Neural progenitor cell (in vitro differentiated cells): ENCODE measurements around the gene LRBA. TPM values are rescaled to one million over a fixed set of nuclear protein-coding genes. Genes with fewer than 3 reads are reported as not detected.

ENCODE experiments used
- DNase-seq: peaks from one replicate; pipeline ENCODE4 v3.0.0-alpha.2; 2016; ENCODE audit warnings: low spot score
- H2AFZ ChIP-seq: fragments of 200-600 bp; sonication (generic); replicated peaks from 2 replicates; pipeline ENCODE4 v1.6.1; 2016; ENCODE audit warnings: antibody characterized with exemption
- H3F3A ChIP-seq: fragments of 200-600 bp; sonication (generic); 2 replicates; pipeline ENCODE4 v1.6.1; 2016; ENCODE audit warnings: antibody characterized with exemption, low read depth
- H3K27ac ChIP-seq: fragments of 200-600 bp; sonication (generic); 2 replicates; pipeline ENCODE4 v1.5.1; 2016; ENCODE audit warnings: mild to moderate bottlenecking
- H3K27me3 ChIP-seq: fragments of 200-600 bp; sonication (generic); 2 replicates; pipeline ENCODE4 v1.6.1; 2016; ENCODE audit warnings: mild to moderate bottlenecking, moderate library complexity
- H3K36me3 ChIP-seq: fragments of 200-600 bp; sonication (generic); 2 replicates; pipeline ENCODE4 v1.5.1; 2016
- H3K4me1 ChIP-seq: fragments of 200-600 bp; sonication (generic); 2 replicates; pipeline ENCODE4 v1.6.1; 2016; ENCODE audit warnings: mixed run types
- H3K4me2 ChIP-seq: fragments of 200-600 bp; sonication (generic); 2 replicates; pipeline ENCODE4 v1.6.1; 2016
- H3K4me3 ChIP-seq: fragments of 200-600 bp; sonication (generic); 2 replicates; pipeline ENCODE4 v1.5.1; 2016
- H3K79me2 ChIP-seq: fragments of 200-600 bp; sonication (generic); 2 replicates; pipeline ENCODE4 v1.6.1; 2016; ENCODE audit warnings: low read depth
- H3K9ac ChIP-seq: fragments of 200-600 bp; sonication (generic); 2 replicates; pipeline ENCODE4 v1.6.1; 2016
- H3K9me3 ChIP-seq: fragments of 200-600 bp; sonication (generic); 2 replicates; pipeline ENCODE4 v1.5.1; 2016; ENCODE audit warnings: low read depth
- H4K20me1 ChIP-seq: fragments of 200-600 bp; sonication (generic); 2 replicates; pipeline ENCODE4 v1.6.1; 2016; ENCODE audit warnings: low read depth
- H3K27ac Mint-ChIP-seq: 3 replicates; pipeline ENCODE4 v1.8.0; 2021; ENCODE audit warnings: mixed read lengths
- H3K27me3 Mint-ChIP-seq: 2 replicates; pipeline ENCODE4 v1.8.0; 2022; ENCODE audit warnings: low read depth, mild to moderate bottlenecking, inconsistent platforms, moderate library complexity, mixed read lengths; ENCODE audit not compliant: insufficient read depth
- H3K36me3 Mint-ChIP-seq: 3 replicates; pipeline ENCODE4 v1.8.0; 2021; ENCODE audit warnings: mixed read lengths
- H3K4me1 Mint-ChIP-seq: 3 replicates; pipeline ENCODE4 v1.8.0; 2021; ENCODE audit warnings: mixed read lengths
- H3K4me3 Mint-ChIP-seq: 3 replicates; pipeline ENCODE4 v1.8.0; 2021; ENCODE audit warnings: mild to moderate bottlenecking, moderate library complexity, mixed read lengths
- H3K9me3 Mint-ChIP-seq: 3 replicates; pipeline ENCODE4 v1.8.0; 2020; ENCODE audit warnings: mixed read lengths
- EZH2 ChIP-seq: fragments of 200-600 bp; sonication (generic); IDR thresholded peaks from 2 replicates; pipeline ENCODE4 v1.6.1; 2017; ENCODE audit warnings: antibody characterized with exemption, mild to moderate bottlenecking, moderate library complexity
- EZH2phosphoT487 ChIP-seq: fragments of 200-600 bp; sonication (generic); IDR thresholded peaks from 2 replicates; pipeline ENCODE4 v1.6.1; 2017; ENCODE audit warnings: antibody characterized with exemption
- total RNA-seq: library from RNA; depleted of rRNA; stranded (reverse); fragments of >200 nt; gene quantifications from 2 replicates; pipeline ENCODE4 v1.2.3, GENCODE V29; 2015; ENCODE audit warnings: low replicate concordance
- TF ChIP-seq, protein P1 (sequence below): fragments of 200-600 bp; sonication (generic); IDR thresholded peaks from 2 replicates; pipeline ENCODE4 v1.5.1; 2017; ENCODE audit warnings: antibody characterized with exemption, mild to moderate bottlenecking

Gene LRBA
- total RNA-seq, 1 donor from 2014 or later = 111 TPM

DNA sequence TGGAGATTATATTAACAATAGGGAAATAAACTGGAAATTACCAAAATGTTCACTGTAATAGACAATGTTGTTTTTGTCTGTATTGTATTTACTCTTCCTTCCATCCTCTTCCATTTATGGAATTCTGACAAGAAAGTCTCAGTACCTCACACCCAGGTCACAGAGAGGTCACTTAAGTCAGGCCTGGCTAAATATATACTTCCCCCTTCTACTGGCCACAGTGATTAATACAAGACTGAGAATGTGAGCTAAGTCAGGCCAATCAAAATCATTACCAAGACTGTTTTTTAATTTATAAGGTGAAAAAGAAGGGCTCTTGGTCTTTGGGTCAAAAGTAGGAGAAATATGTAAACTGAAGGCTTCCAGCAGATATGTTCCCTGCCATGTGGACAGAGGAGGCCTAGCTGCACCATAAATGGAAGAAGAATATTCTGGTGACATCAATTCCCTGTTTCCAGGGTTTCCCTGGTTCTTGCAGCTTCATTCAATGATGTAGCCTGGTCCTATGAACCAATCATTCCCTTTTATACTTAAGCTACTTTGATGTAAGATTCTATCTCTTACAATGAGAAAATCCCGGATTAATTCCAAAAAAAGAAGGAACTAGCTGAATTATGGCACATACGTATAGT lies 64.3 kb downstream of the LRBA start:
- H3K4me3 Mint-ChIP-seq = no peak overlapping the region

DNA sequence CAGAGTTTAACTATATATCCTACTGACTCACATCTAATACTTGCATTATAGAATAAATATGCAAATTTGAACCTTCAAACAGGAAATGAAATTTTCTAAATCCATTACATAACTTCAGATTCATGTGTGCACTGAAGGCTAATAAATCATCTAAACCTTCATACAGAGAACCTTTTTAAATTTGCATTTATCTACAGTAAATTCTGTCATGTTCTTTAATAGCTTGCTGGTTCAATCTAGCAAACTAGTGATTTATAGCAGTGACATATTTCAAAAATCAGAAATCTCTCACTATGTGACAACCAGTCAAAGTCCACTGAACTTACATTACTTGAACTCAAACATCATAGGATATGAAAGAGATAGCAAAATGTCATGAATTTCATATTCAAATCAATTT lies 65.1 kb downstream of the LRBA start:
- Histone ChIP-seq H3K27ac (no peak overlapping the region), H3K9ac (no peak overlapping the region), H2AFZ (no peak overlapping the region), H3K4me3 (no peak overlapping the region), H3K4me1 (no peaks in the 10 kb centered on the region), H4K20me1 (no peaks in the 10 kb centered on the region), H3K4me2 (no peak overlapping the region), H3K9me3 (no peaks in the 10 kb centered on the region), H3K79me2 (peaks cover 81% of the 10 kb centered on the region), H3K27me3 (no peaks in the 10 kb centered on the region), H3F3A (no peaks in the 10 kb centered on the region), H3K36me3 (no peaks in the 10 kb centered on the region)
- Mint-ChIP-seq H3K9me3 (peaks cover 5% of the 10 kb centered on the region), H3K36me3 (no peaks in the 10 kb centered on the region), H3K4me3 (no peak overlapping the region), H3K4me1 (no peaks in the 10 kb centered on the region), H3K27me3 (no peaks in the 10 kb centered on the region), H3K27ac (no peak overlapping the region)
- DNase-seq = no peak
- TF ChIP-seq EZH2phosphoT487 (no peak), EZH2 (no peak)
- TF ChIP-seq, protein P1, sequence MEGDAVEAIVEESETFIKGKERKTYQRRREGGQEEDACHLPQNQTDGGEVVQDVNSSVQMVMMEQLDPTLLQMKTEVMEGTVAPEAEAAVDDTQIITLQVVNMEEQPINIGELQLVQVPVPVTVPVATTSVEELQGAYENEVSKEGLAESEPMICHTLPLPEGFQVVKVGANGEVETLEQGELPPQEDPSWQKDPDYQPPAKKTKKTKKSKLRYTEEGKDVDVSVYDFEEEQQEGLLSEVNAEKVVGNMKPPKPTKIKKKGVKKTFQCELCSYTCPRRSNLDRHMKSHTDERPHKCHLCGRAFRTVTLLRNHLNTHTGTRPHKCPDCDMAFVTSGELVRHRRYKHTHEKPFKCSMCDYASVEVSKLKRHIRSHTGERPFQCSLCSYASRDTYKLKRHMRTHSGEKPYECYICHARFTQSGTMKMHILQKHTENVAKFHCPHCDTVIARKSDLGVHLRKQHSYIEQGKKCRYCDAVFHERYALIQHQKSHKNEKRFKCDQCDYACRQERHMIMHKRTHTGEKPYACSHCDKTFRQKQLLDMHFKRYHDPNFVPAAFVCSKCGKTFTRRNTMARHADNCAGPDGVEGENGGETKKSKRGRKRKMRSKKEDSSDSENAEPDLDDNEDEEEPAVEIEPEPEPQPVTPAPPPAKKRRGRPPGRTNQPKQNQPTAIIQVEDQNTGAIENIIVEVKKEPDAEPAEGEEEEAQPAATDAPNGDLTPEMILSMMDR = no peak

More for the DNA sequence above, 64.3 kb downstream of the LRBA start:
- H3K27ac ChIP-seq = no peak overlapping the region
- Mint-ChIP-seq H3K36me3 (no peaks in the 10 kb centered on the region), H3K4me1 (no peaks in the 10 kb centered on the region), H3K9me3 (peaks cover 11% of the 10 kb centered on the region), H3K27me3 (no peaks in the 10 kb centered on the region), H3K27ac (peak overlapping the region; percentile 18)
- no peak overlapping the region for H3K4me3 ChIP-seq
- peaks cover 2% of the 10 kb centered on the region for H3K9me3 ChIP-seq
- no peaks in the 10 kb centered on the region for H3K27me3 ChIP-seq
- no peak overlapping the region for H2AFZ ChIP-seq
- TF ChIP-seq, protein P1 = no peak
- TF ChIP-seq EZH2 (no peak), EZH2phosphoT487 (no peak)
- DNase-seq = no peak
- peaks cover 81% of the 10 kb centered on the region for H3K79me2 ChIP-seq
- no peaks in the 10 kb centered on the region for H3K4me1 ChIP-seq
- no peak overlapping the region for H3K9ac ChIP-seq
- no peaks in the 10 kb centered on the region for H3F3A ChIP-seq
- no peaks in the 10 kb centered on the region for H4K20me1 ChIP-seq
- H3K4me2 ChIP-seq = no peak overlapping the region
- peaks cover 1% of the 10 kb centered on the region for H3K36me3 ChIP-seq

DNA sequence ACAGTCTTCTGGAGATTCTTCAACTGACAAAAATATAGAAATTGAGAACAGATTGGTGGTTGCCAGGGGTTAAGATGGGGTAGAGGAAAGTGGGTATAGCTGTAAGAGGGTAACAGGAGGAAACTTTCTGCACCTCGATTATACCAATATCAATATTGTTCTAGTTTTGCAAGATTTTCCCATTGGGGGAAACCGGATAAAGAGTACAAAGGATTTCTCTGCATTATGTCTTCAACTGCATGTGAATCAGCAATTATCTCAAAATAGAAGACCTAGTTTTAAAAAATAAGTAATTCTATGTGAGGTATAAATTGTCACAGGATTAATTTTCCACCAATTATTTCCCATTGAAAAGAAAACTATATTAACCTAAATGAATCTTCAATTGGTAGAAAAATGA lies 65.7 kb downstream of the LRBA start:
- no peaks in the 10 kb centered on the region for H3K9me3 ChIP-seq
- TF ChIP-seq EZH2 = no peak
- no peak for TF ChIP-seq EZH2phosphoT487
- TF ChIP-seq, protein P1 = no peak

More for the DNA sequence above, 65.7 kb downstream of the LRBA start:
- H3K4me3 Mint-ChIP-seq = no peak overlapping the region
- H3K27me3 ChIP-seq = no peaks in the 10 kb centered on the region
- H2AFZ ChIP-seq = no peak overlapping the region
- H3K4me2 ChIP-seq = no peak overlapping the region
- DNase-seq = no peak
- H3K36me3 Mint-ChIP-seq = no peaks in the 10 kb centered on the region
- no peak overlapping the region for H3K9ac ChIP-seq
- H3K36me3 ChIP-seq = no peaks in the 10 kb centered on the region
- peaks cover 3% of the 10 kb centered on the region for H3K9me3 Mint-ChIP-seq
- H4K20me1 ChIP-seq = no peaks in the 10 kb centered on the region
- no peaks in the 10 kb centered on the region for H3F3A ChIP-seq
- H3K27ac ChIP-seq = no peak overlapping the region
- H3K27ac Mint-ChIP-seq = no peak overlapping the region
- peaks cover 3% of the 10 kb centered on the region for H3K4me1 ChIP-seq
- H3K27me3 Mint-ChIP-seq = no peaks in the 10 kb centered on the region
- peaks cover 84% of the 10 kb centered on the region for H3K79me2 ChIP-seq
- no peak overlapping the region for H3K4me3 ChIP-seq
- no peaks in the 10 kb centered on the region for H3K4me1 Mint-ChIP-seq
